Fibroblast of peridontal ligament (primary cell): Measurements from ENCODE around the gene CITED2.
A peak's percentile ranks its signal among the peaks of the same experiment; 100 is the strongest.
"Not testable (repeated sequence)": the region's sequence is repeated elsewhere in the genome, so short reads cannot be mapped to it uniquely, and the experiment has no call there.

ENCODE experiments used
- DNase-seq: peaks from one replicate; pipeline ENCODE4 v3.0.0-alpha.2; 2010; ENCODE audit errors: extremely low read depth

Gene CITED2

GRCh38 chr6:139364982-139365379 lies 9.5 kb downstream of the CITED2 start:
- no peak for DNase-seq

DNA sequence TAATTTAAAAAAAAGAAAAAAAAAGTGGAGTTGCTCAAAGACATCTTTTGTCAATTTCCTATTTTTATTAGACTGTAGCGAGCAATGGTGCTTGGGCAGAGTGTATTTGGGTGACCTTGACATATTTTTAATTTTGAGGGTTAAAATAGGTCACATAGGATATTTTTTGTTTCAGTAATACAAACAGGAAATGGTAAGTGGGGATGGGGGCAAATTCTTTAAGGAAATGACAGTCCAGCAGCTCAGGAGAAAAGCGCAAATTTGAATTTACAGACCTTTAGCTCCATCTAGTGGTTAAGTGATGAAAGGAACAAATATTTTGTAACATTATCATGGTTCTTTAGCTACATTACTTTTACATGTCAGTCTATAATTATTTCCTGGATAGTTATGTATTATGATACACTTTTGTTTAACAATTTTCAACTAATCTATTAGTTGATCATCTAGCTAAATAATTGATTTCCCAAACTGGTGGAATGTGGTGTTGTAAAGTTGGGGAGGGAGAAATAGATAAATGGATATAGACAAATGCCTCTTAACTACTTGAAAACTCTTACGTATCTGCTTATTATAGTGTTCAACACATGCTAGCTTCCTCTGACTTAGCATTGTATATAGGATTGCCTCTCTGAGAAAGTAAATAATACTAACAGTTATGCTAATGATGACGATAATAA lies 10.0 kb downstream of the CITED2 start:
- peak; percentile 80 for DNase-seq

GRCh38 chr6:139363797-139364196 lies 10.7 kb downstream of the CITED2 start:
- DNase-seq: not testable (repeated sequence)

DNA sequence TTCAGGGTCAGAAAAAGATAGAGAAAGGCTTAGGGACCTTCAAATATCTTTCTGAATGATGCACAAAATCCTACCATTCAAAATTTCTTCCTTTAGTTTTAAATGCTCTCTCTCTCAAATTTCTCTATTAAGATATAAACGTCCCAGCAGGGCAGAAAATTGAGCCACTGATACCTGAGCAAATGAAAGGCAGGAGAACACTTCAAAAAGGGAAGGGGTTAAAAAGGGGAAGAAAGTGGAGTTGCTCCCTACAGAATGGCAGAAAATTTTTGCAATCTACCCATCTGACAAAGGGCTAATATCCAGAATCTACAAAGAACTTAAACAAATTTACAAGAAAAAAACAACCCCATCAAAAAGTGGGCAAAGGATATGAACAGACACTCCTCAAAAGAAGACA lies 11.3 kb downstream of the CITED2 start:
- DNase-seq: not testable (repeated sequence)

GRCh38 chr6:139361211-139361610 lies 13.2 kb downstream of the CITED2 start:
- DNase-seq: no peak

- DNase-seq: no peak
Observed at GRCh38 chr6:139356924-139357323, 17.5 kb downstream of the CITED2 start.

DNA sequence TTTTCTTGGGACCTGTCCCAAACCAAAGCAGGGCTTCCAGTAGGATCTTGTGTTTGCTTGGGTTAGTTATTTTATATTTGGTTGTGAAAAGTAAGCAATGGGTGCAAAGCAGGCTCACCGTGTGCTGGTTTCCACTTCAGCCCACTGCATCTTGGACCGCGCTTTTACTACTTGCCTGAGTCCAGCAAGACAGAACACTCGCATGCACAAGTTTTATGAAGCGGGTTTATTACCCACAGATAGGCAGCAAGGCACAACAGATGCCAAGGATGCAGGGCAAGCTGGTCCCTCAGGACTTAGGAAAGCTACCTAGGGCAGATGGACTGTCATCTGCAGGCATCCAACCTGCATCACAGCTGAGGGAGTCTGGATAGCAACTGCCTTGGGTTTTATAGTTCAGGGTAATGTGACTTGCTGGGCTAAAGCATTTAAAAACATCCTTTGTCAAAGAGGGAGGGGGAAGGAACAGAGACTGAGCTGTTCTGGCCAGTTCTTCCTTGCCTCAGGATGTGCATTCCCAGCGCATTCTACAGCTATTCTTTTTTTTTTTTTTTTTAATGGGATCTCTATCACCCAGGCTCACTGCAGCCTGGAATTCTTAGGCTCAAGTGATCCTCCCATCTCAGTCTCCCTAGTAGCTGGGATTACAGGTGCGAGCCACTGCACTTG lies 18.5 kb downstream of the CITED2 start:
- no peak for DNase-seq

DNA sequence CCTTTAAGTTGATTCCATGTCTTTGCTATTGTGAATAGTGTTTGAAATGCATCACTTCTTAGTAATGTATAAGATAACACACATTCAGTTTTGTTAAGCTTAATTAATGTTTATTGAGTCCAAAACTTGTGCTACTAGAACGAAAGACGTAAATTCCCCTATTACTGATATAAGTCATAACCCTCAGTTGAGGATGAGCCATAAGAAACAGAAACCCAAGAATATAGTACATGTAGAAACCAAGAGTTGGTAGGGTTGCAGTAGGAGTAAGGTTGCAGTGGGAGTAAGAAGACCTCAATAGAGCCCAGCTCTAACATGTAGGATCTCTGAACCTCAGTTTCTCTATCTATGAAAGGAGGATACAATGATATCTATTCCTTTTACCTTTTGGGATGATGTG lies 19.3 kb downstream of the CITED2 start:
- no peak for DNase-seq

- DNase-seq: no peak
Observed at GRCh38 chr6:139354189-139354588, 20.3 kb downstream of the CITED2 start.

GRCh38 chr6:139349464-139350020 lies 24.9 kb downstream of the CITED2 start:
- DNase-seq: peak; percentile 32

GRCh38 chr6:139346392-139346791 lies 28.1 kb downstream of the CITED2 start:
- no peak for DNase-seq

DNA sequence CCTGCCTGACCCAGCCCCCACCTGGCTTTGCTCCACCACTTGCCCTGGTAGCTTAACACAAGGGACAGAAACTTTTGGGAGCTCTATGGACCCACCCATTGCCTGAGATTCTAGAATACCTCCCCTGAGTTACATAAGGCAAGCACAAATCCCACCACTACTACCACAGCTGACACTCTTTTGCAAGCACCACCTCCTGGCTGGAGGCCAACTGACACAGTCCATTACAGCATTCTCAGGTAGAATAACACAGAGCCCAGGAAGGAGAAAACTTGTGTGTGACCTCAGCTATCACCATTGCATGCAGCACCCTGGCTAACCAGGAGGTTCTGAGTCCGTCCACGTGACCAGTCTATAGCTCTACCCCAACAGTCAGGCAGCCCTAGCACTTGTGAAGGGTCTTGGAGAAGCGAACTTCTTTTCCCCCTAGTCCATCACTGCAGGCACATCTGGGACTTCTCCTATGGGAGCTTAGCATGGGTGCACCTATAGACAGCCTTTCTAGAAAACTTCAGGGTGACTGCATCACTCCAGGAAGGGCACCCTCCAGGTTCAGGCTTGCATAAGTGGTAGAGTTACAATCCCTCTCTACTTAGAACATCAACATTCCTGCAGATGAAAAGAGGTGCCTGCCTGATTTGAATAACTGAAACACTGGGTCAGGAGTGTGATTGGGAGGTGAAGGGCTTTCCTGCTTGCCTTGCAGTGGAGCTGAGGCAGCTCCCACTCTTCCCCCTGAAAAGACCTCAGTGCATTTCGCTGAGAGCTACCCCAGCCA lies 30.1 kb downstream of the CITED2 start:
- no peak for DNase-seq

DNA sequence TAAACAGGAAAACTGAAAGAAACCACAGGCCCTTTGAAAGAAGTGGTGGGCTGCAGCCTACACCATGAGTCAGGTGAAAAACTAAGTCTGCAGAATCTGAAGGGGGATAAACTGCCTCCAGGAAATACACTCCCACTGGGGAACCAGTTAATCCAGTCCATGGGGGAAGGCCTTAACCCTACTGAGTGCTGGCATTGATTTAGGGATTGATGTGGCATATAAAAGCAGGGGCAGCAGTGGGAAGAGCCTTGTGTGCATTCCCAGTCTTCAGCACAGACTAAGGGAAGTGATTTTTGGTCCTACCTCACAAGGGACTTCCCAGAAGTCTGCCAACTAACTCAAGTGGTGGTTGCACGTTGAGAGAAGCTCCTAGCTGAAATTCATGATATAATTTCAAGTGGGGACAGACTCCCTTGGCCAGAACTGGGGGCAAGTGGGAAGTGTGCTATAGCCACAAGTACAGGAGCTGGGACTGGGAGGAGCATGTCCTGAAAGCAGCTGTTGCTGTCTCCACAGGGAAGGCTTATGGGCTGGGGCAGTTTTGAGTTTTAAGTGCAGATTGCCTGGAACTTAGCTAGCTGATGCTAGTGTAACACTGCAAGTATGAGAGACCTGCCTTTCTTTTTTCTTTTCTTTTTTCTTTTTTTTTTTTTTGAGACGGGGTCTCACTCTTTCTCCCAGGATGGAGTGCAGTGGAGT lies 31.2 kb downstream of the CITED2 start:
- no peak for DNase-seq

- no peak for DNase-seq
Observed at GRCh38 chr6:139341060-139341459, 33.4 kb downstream of the CITED2 start.

- DNase-seq: peak; percentile 60
Observed at GRCh38 chr6:139338795-139339194, 35.7 kb downstream of the CITED2 start.

DNA sequence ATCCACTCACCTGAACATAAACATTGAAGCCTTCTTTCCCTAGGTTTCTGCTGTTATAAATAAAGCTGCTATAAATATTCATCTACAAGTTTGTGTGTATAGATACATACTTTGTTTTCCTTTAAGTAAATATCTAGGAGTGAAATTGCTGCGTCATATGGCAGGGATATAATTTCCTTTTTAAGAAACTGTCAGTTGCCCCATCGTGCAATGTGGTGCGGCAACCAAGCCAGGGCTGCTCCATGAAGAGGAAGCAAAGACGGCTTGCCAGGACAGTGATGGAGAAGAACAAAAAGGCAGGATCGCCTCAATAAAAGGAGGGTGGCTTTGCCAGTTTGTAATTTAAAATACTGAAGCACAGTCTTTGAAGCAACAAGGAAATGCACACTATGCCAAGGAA lies 36.6 kb downstream of the CITED2 start:
- DNase-seq: peak; percentile 65

DNA sequence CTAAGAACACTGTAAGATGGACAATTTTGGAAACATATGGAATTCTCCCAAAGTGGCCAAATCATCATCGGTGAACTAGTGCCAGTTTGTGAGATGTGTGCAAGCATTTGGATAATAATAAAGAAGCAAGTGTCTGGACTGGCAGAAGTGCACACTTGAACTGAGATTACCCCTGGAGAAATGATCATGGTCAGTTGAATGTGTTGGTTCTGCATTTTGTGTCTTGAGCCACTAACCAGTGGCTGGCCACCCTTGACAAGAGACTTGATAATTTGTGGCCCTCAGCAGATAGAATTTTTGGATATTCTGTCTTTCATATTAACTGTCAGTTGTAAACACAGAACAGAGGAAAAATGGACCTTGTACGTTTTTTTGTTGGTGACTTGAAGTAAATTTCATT lies 37.4 kb downstream of the CITED2 start:
- DNase-seq: no peak

DNA sequence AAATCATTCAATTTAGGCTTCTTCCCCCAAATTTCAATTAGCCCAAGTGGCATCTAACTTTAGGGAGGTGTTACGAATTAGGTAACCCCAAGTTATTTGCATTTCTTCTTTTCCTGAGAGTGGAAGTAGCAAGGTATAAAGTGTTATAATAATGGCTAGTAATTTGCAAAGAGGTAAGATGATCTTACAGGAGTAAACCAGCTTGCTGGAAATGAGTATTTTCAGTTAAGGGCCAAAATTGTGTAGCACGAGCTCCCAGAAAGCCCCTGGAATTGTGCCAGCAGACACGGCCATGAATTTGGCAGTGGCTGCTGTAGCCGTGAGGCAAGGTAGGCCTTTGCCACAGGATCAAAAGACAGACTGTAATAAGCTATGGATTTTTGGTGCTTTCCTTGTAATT lies 38.0 kb downstream of the CITED2 start:
- peak; percentile 24 for DNase-seq

- DNase-seq: no peak
Observed at GRCh38 chr6:139335447-139336210, 38.8 kb downstream of the CITED2 start.

DNA sequence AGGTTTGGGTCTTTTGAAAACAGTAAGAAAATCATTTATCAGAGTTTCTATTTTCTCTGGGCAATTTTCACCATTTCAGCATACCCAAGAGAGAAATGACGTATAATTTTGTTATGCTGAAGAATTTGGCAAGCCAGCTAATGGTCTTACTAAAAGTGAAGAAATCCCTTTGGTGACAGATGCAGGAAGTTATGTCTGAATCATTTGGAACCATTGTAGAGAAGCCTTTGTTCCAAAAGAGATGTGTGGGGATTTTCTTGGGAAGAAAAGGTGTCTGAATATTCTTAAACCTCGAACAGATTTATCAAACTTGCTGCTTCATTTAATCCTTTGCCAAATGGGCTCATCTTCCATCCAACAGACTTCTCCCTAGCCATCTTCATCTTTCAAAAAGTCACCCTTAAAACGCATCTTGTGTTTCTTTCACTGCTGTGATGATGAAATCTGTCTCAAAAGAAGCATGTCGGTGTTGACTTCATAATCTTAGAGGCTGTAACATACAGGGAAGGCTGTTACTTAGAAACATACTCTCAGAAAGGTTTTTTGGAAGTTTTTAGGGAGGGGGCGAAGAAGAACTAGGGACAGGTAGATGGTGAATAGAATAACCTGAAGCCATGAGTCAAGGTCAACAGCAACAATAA lies 39.5 kb downstream of the CITED2 start:
- peak; percentile 99 for DNase-seq
